HepG2 (cell line): Measurements from ENCODE around the gene MNT. TPM values are rescaled to one million over a fixed set of nuclear protein-coding genes. Genes with fewer than 3 reads are reported as not detected.

ENCODE experiments used
- ATF6 ChIP-seq: sonication (generic); formaldehyde crosslinking; conservative IDR thresholded peaks from 2 replicates; pipeline ENCODE4 v1.4.0; 2020; ENCODE audit warnings: missing genetic modification reagents
- ATM ChIP-seq: fragments of 450-650 bp; IDR thresholded peaks from 2 replicates; pipeline ENCODE4 v1.7.1; 2017; ENCODE audit warnings: mild to moderate bottlenecking, borderline replicate concordance
- ETV5 ChIP-seq: IDR thresholded peaks from 2 replicates; pipeline ENCODE4 v1.6.1; 2018; ENCODE audit warnings: missing biosample characterization, missing genetic modification reagents, inconsistent platforms, borderline replicate concordance
- FOXK1 ChIP-seq: sonication (generic); formaldehyde crosslinking; IDR thresholded peaks from 2 replicates; pipeline ENCODE4 v1.4.0; 2020; ENCODE audit warnings: low read depth, missing genetic modification reagents, borderline replicate concordance
- PHB2 ChIP-seq: fragments of 450-650 bp; IDR thresholded peaks from 2 replicates; pipeline ENCODE4 v1.6.1; 2018; ENCODE audit not compliant: partially characterized antibody
- RXRA ChIP-seq: sonication (generic); formaldehyde crosslinking; IDR thresholded peaks from 2 replicates; pipeline ENCODE4 v1.5.1; 2020; ENCODE audit warnings: missing genetic modification reagents
- SSRP1 ChIP-seq: IDR thresholded peaks from 2 replicates; pipeline ENCODE4 v1.6.1; 2016; ENCODE audit warnings: control low read depth
- ZBTB43 ChIP-seq: sonication (generic); formaldehyde crosslinking; conservative IDR thresholded peaks from 2 replicates; pipeline ENCODE4 v1.4.0; 2020; ENCODE audit warnings: missing genetic modification reagents
- ZNF263 ChIP-seq: sonication (generic); formaldehyde crosslinking; IDR thresholded peaks from 2 replicates; pipeline ENCODE4 v1.4.0; 2020; ENCODE audit warnings: missing genetic modification reagents
- ZNF282 ChIP-seq: fragments of 450-650 bp; IDR thresholded peaks from 2 replicates; pipeline ENCODE4 v1.6.1; 2018; ENCODE audit not compliant: partially characterized antibody
- ZNF431 ChIP-seq: sonication (generic); formaldehyde crosslinking; IDR thresholded peaks from 2 replicates; pipeline ENCODE4 v1.9.0; 2022; ENCODE audit warnings: missing genetic modification reagents, low read depth, mild to moderate bottlenecking, borderline replicate concordance
- ZNF652 ChIP-seq: IDR thresholded peaks from 2 replicates; pipeline ENCODE4 v1.6.1; 2016; ENCODE audit warnings: low read depth, borderline replicate concordance
- ZNF687 ChIP-seq: sonication (generic); formaldehyde crosslinking; IDR thresholded peaks from 2 replicates; pipeline ENCODE4 v1.5.1; 2020; ENCODE audit warnings: mild to moderate bottlenecking, missing genetic modification reagents, moderate library complexity
- polyA plus RNA-seq, 8 experiments: library from polyadenylated mRNA; depleted of rRNA in 3 of 8; stranded (reverse) in 7 of 8; unstranded in 1 of 8; fragments of >200 nt; fragmentation: Illumina TruSeq in 4 of 8; extraction: Trizol in 4 of 8; gene quantifications; 2 replicates each; pipeline versions ENCODE4 v1.2.1 to v1.2.3, GENCODE V29; 2011 to 2016; ENCODE audit warnings: low read depth in 4 of 8, missing spikeins in 1 of 8, mixed read lengths in 1 of 8; ENCODE audit not compliant: insufficient read depth in 1 of 8
- total RNA-seq, 5 experiments: library from RNA; depleted of rRNA; stranded (reverse); fragments of >200 nt; fragmentation: Illumina TruSeq; extraction: Trizol; gene quantifications; 2 replicates each; pipeline ENCODE4 v1.2.3, GENCODE V29; 2016; ENCODE audit warnings: low read depth in 1 of 5
- TF ChIP-seq, protein P1 (sequence below): sonication (generic); formaldehyde crosslinking; IDR thresholded peaks from 2 replicates; pipeline ENCODE4 v1.4.0; 2020; ENCODE audit warnings: missing genetic modification reagents, borderline replicate concordance
- TF ChIP-seq, protein P2 (sequence below): sonication (generic); formaldehyde crosslinking; IDR thresholded peaks from 2 replicates; pipeline ENCODE4 v1.5.0; 2020; ENCODE audit warnings: mild to moderate bottlenecking, missing genetic modification reagents

Gene MNT
- total and polyA plus RNA-seq, 2 of the 13 experiments (the other 11 are each of a cell fraction or from before 2014, with no cell fraction given), result 2.1 to 3.5 TPM

- TF ChIP-seq, protein P1, sequence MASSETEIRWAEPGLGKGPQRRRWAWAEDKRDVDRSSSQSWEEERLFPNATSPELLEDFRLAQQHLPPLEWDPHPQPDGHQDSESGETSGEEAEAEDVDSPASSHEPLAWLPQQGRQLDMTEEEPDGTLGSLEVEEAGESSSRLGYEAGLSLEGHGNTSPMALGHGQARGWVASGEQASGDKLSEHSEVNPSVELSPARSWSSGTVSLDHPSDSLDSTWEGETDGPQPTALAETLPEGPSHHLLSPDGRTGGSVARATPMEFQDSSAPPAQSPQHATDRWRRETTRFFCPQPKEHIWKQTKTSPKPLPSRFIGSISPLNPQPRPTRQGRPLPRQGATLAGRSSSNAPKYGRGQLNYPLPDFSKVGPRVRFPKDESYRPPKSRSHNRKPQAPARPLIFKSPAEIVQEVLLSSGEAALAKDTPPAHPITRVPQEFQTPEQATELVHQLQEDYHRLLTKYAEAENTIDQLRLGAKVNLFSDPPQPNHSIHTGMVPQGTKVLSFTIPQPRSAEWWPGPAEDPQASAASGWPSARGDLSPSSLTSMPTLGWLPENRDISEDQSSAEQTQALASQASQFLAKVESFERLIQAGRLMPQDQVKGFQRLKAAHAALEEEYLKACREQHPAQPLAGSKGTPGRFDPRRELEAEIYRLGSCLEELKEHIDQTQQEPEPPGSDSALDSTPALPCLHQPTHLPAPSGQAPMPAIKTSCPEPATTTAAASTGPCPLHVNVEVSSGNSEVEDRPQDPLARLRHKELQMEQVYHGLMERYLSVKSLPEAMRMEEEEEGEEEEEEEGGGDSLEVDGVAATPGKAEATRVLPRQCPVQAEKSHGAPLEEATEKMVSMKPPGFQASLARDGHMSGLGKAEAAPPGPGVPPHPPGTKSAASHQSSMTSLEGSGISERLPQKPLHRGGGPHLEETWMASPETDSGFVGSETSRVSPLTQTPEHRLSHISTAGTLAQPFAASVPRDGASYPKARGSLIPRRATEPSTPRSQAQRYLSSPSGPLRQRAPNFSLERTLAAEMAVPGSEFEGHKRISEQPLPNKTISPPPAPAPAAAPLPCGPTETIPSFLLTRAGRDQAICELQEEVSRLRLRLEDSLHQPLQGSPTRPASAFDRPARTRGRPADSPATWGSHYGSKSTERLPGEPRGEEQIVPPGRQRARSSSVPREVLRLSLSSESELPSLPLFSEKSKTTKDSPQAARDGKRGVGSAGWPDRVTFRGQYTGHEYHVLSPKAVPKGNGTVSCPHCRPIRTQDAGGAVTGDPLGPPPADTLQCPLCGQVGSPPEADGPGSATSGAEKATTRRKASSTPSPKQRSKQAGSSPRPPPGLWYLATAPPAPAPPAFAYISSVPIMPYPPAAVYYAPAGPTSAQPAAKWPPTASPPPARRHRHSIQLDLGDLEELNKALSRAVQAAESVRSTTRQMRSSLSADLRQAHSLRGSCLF (CRISPR knock-in tag), result no peak
- TF ChIP-seq ATM, result no peak
- TF ChIP-seq ETV5, result no peak
- TF ChIP-seq PHB2, result no peak
- no peak for TF ChIP-seq RXRA (CRISPR knock-in tag)
- no peak for TF ChIP-seq ZNF652 (CRISPR knock-in tag)
- no peak for TF ChIP-seq ZNF263 (CRISPR knock-in tag)
- TF ChIP-seq ZNF431 (CRISPR knock-in tag), result no peak
- peak; percentile 83; the same call in 1 of the 2 replicates for TF ChIP-seq FOXK1
- TF ChIP-seq ZBTB43 (CRISPR knock-in tag), result no peak
- TF ChIP-seq ZNF687 (CRISPR knock-in tag), result no peak; the same call in 1 of the 2 replicates
- TF ChIP-seq ATF6 (CRISPR knock-in tag), result no peak
- TF ChIP-seq SSRP1 (CRISPR knock-in tag), result no peak
- TF ChIP-seq, protein P2, sequence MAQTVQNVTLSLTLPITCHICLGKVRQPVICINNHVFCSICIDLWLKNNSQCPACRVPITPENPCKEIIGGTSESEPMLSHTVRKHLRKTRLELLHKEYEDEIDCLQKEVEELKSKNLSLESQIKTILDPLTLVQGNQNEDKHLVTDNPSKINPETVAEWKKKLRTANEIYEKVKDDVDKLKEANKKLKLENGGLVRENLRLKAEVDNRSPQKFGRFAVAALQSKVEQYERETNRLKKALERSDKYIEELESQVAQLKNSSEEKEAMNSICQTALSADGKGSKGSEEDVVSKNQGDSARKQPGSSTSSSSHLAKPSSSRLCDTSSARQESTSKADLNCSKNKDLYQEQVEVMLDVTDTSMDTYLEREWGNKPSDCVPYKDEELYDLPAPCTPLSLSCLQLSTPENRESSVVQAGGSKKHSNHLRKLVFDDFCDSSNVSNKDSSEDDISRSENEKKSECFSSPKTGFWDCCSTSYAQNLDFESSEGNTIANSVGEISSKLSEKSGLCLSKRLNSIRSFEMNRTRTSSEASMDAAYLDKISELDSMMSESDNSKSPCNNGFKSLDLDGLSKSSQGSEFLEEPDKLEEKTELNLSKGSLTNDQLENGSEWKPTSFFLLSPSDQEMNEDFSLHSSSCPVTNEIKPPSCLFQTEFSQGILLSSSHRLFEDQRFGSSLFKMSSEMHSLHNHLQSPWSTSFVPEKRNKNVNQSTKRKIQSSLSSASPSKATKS (CRISPR knock-in tag), result no peak
- no peak for TF ChIP-seq ZNF282
These were observed at the start of gene MNT (continued) for GRCh38 chr17:2400877-2401425.
